MM.1S (cell line): ENCODE data around the gene SOX18.

Experiments
- DNase-seq: peaks from one replicate; pipeline ENCODE4 v3.0.0-alpha.2; 2015
- H2AFZ ChIP-seq: fragments of 300-600 bp; sonication (generic); 2 replicates; pipeline ENCODE4 v1.6.0; 2016; ENCODE audit warnings: antibody characterized with exemption, low read length
- H3F3A ChIP-seq: fragments of 300-600 bp; sonication (generic); 2 replicates; pipeline ENCODE4 v1.6.1; 2016; ENCODE audit warnings: mild to moderate bottlenecking, antibody characterized with exemption, low read length, moderate library complexity, mixed read lengths; ENCODE audit not compliant: insufficient read depth
- H3K27ac ChIP-seq: fragments of 300-600 bp; sonication (generic); 2 replicates; pipeline ENCODE4 v1.5.1; 2016; ENCODE audit warnings: mild to moderate bottlenecking, low read length
- H3K27me3 ChIP-seq: fragments of 300-600 bp; sonication (generic); replicated peaks from 2 replicates; pipeline ENCODE4 v1.6.0; 2016; ENCODE audit warnings: low read length; ENCODE audit not compliant: insufficient read depth
- H3K36me3 ChIP-seq: fragments of 300-600 bp; sonication (generic); replicated peaks from 2 replicates; pipeline ENCODE4 v1.6.1; 2016; ENCODE audit warnings: mild to moderate bottlenecking, low read length, mixed read lengths; ENCODE audit not compliant: insufficient read depth
- H3K4me1 ChIP-seq: fragments of 300-600 bp; sonication (generic); 2 replicates; pipeline ENCODE4 v1.6.1; 2016; ENCODE audit warnings: low read length, mixed read lengths
- H3K4me2 ChIP-seq: fragments of 300-600 bp; sonication (generic); 2 replicates; pipeline ENCODE4 v1.6.0; 2016; ENCODE audit warnings: low read depth, low read length
- H3K4me3 ChIP-seq: fragments of 300-600 bp; sonication (generic); 2 replicates; pipeline ENCODE4 v1.5.1; 2016; ENCODE audit warnings: low read length, mixed read lengths
- H3K79me2 ChIP-seq: fragments of 300-600 bp; sonication (generic); 2 replicates; pipeline ENCODE4 v1.6.1; 2016; ENCODE audit warnings: mixed run types, low read length, mixed read lengths
- H3K9ac ChIP-seq: fragments of 300-600 bp; sonication (generic); 2 replicates; pipeline ENCODE4 v1.6.1; 2016; ENCODE audit warnings: low read length, mixed read lengths
- H3K9me2 ChIP-seq: fragments of 300-600 bp; sonication (generic); replicated peaks from 2 replicates; pipeline ENCODE4 v1.6.1; 2016; ENCODE audit warnings: mild to moderate bottlenecking, low read length, mixed read lengths; ENCODE audit not compliant: insufficient read depth
- H3K9me3 ChIP-seq: fragments of 300-600 bp; sonication (generic); replicated peaks from 2 replicates; pipeline ENCODE4 v1.6.1; 2016; ENCODE audit warnings: mild to moderate bottlenecking, low read length, mixed read lengths; ENCODE audit not compliant: insufficient read depth
- H4K20me1 ChIP-seq: fragments of 300-600 bp; sonication (generic); 2 replicates; pipeline ENCODE4 v1.6.1; 2016; ENCODE audit warnings: mild to moderate bottlenecking, low read length, moderate library complexity, mixed read lengths; ENCODE audit not compliant: insufficient read depth
- CTCF ChIP-seq: fragments of 300-600 bp; sonication (generic); IDR thresholded peaks from 2 replicates; pipeline ENCODE4 v1.5.1; 2016; ENCODE audit warnings: antibody characterized with exemption, low read length, mixed read lengths
- EZH2 ChIP-seq: fragments of 300-600 bp; sonication (generic); optimal IDR thresholded peaks from 2 replicates; pipeline ENCODE3; 2017; ENCODE audit warnings: low read depth, mild to moderate bottlenecking, antibody characterized with exemption, low read length, mixed read lengths
- EZH2phosphoT487 ChIP-seq: fragments of 300-600 bp; sonication (generic); IDR thresholded peaks from 2 replicates; pipeline ENCODE4 v1.6.1; 2018; ENCODE audit warnings: antibody characterized with exemption, low read length

The SOX18 gene

DNA sequence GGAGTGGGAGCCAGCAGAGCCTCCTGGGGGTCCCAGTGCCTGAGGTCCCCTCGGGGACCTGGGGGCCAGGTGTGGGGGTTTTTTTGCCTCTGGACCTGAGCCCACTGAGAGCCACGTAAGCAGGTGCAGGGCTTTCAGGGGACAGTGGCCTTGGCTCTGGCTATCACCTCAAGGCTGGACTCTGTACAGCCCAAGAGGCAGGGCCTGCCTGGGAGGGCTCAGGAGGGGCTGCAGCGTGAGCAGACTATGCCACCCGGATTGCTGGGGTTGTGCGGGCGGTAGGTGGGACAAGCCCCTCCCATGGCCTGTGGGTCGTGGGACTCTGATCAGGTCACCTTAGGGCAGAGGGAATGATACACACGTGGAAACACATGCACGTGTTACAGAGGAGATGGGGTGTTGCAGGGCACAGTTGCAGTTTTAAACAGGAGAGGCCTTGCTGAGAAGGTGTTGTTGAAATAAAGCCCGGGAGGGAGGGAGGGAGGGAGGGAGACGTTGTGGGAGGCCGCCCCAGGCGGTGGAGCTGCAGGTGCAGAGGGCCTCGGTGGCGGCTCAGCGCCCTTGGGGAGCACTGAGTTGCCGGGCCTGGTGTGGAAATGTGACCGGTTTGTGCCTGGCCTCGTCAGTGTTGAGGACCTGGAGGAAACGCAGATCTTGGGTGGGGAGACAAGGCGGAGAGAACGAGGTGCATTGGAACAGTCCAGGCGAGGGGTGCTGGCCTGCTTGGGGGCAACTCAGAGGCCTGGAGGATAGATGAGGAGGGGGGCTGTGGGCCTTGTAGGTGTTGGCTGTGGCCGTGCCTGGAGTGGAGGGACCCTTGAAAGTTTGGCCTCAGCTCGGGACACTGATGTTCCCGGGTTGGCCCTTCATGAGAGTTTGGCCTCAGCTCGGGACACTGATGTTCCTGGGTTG lies 15.9 kb upstream of the SOX18 start:
- H3K36me3 ChIP-seq, result no peaks in the 10 kb centered on the region
- no peaks in the 10 kb centered on the region for H3K79me2 ChIP-seq
- TF ChIP-seq EZH2 (no peak), EZH2phosphoT487 (no peak), CTCF (no peak)
- no peaks in the 10 kb centered on the region for H3K9me2 ChIP-seq
- no peak overlapping the region for H2AFZ ChIP-seq
- no peaks in the 10 kb centered on the region for H4K20me1 ChIP-seq
- peaks cover 2% of the 10 kb centered on the region; the same call in 1 of the 2 replicates for H3K27me3 ChIP-seq
- peak overlapping the region; percentile 84 for H3K27ac ChIP-seq
- peak overlapping the region; percentile 49; the same call in 1 of the 2 replicates for H3K9ac ChIP-seq
- H3K4me2 ChIP-seq, result peak overlapping the region; percentile 77; the same call in 1 of the 2 replicates
- no peaks in the 10 kb centered on the region for H3K9me3 ChIP-seq
- peaks cover 38% of the 10 kb centered on the region for H3K4me1 ChIP-seq
- H3F3A ChIP-seq, result peaks cover 11% of the 10 kb centered on the region
- DNase-seq, result peak; percentile 56
- H3K4me3 ChIP-seq, result no peak overlapping the region

DNA sequence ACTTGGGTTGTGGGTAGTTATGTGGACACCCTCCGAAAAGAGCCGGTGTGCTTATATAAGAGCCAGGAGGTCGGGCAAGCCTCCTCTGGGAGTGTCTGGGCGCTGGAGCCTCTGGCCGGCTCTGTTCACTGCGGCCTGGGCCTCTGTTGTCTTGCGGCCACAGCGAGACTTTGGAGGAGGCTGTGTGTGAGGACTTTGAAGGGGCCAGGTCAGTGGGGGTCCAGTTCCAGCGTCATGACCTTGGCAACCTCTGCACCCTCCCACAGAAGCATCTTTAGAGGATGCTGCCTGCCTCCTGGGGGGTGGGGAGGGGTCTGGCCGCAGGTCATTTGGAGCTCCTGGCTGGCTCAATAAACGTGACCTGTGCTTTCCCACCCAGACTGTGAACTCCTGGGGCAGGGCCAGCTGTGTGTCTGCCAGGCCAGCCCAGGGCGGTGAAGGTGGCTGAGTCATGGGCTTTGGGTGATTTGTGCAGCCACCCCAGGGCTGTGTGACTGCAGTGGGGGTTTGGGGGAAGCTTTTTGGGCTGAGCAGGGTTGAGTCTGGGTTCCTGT lies 14.8 kb upstream of the SOX18 start:
- Histone ChIP-seq H2AFZ (no peak overlapping the region), H3F3A (peaks cover 11% of the 10 kb centered on the region), H3K4me2 (peak overlapping the region; percentile 86), H3K4me1 (peaks cover 38% of the 10 kb centered on the region), H4K20me1 (no peaks in the 10 kb centered on the region), H3K9ac (no peak overlapping the region), H3K9me3 (no peaks in the 10 kb centered on the region), H3K79me2 (no peaks in the 10 kb centered on the region), H3K27me3 (peaks cover 13% of the 10 kb centered on the region), H3K36me3 (no peaks in the 10 kb centered on the region), H3K27ac (no peak overlapping the region), H3K4me3 (peak overlapping the region; percentile 75; the same call in 1 of the 2 replicates), H3K9me2 (no peaks in the 10 kb centered on the region)
- no peak for DNase-seq
- TF ChIP-seq CTCF (no peak), EZH2 (no peak), EZH2phosphoT487 (no peak)

DNA sequence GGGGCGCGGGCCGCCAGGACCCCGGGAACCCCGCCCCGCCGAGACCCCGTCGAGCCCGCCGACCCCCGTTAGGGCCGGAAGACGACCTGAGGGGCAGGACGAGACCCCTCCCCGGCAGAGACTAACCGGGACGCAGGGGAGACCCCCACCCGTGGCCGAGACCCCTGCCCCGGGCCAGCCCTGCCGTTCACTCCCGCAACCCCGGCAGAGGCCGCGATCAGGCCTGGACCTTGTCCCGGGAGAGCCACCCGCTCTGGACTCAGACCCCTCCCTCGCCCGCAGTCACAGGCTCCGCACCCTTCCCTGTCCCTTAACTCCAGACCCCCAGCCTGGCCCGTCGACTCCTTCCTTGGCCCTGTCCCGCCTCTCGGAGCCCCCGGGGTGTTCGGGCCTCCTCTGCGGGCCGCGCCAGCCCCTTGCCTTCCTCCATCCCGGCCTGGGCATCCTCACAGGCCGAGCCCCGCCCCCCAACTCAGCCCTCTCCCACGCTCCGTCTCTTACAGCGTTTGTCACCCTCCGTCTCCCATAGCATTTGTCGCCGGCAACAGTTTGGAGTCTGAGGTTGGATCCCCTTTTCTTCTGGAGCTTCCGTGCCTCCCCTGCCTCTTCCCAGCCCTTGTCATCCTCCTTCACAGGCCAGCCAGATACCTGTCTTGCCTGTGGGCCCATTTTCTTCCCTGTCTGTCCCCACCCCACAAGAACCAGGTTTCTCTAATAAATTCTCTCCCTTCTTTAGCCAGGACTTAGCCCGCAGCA lies 14.1 kb upstream of the SOX18 start:
- DNase-seq, result no peak
- Histone ChIP-seq H4K20me1 (no peaks in the 10 kb centered on the region), H3K4me1 (peaks cover 38% of the 10 kb centered on the region), H3K36me3 (no peaks in the 10 kb centered on the region), H3K9ac (peak overlapping the region; percentile 65; the same call in 1 of the 2 replicates), H3F3A (peaks cover 11% of the 10 kb centered on the region), H3K27me3 (peaks cover 14% of the 10 kb centered on the region), H3K9me2 (no peaks in the 10 kb centered on the region), H2AFZ (peak overlapping the region; percentile 66), H3K4me3 (peak overlapping the region; percentile 75), H3K27ac (no peak overlapping the region), H3K9me3 (no peaks in the 10 kb centered on the region), H3K4me2 (peak overlapping the region; percentile 86), H3K79me2 (no peaks in the 10 kb centered on the region)
- TF ChIP-seq CTCF (no peak), EZH2phosphoT487 (no peak), EZH2 (no peak)
